NCI-H1048 (cell line): ENCODE results near the gene WDR82.
"Not testable (repeated sequence)": the region's sequence is repeated elsewhere in the genome, so short reads cannot be mapped to it uniquely, and the experiment has no call there.

Experiments used
- DNase-seq: peaks from one replicate; lab custom pipeline; 2025; lab: John Stamatoyannopoulos, UW

The WDR82 gene

DNA sequence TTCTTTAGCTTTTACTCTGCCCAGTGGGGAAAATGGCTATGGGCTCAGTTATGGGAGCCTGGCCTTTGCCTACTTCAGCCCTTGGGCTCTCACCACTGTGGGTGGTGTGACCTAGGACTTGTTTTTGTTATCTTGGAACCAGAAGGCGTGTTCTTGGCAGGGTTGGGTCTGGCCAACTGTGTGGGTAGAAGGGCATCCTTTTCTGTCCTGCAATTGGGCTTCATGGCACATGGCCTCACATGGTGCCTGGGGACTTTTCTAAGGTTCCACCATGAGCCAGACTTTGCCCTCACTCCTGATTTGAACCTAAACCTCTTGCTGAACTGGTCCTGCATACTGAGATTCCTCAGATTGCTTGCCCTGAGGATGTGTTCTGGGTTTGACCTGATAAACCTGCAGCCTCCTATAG is 10.9 kb upstream of the WDR82 start:
- no peak for DNase-seq

- no peak for DNase-seq
Observed at GRCh38 chr3:52288674-52289073, 10.2 kb upstream of the WDR82 start.

DNA sequence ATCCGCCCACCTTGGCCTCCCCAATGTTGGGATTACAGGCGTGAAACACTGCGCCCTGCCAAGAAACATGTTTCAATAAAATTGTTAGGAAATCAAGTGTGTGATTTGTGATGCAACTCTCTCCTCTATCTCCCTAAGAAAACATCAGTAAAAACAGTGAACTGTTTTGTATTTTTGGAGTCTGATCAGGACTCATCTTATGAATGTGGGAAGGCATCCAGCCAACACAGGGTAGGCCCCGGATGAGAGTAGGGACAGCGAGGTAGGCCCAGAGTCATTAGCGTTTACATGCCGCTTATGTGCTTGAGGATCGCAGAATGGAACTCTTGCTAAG is 8.3 kb upstream of the WDR82 start:
- DNase-seq, result no peak

- DNase-seq, result not testable (repeated sequence)
Observed at GRCh38 chr3:52284051-52284450, 5.6 kb upstream of the WDR82 start.

GRCh38 chr3:52283306-52283705 is 4.9 kb upstream of the WDR82 start:
- DNase-seq, result no peak

DNA sequence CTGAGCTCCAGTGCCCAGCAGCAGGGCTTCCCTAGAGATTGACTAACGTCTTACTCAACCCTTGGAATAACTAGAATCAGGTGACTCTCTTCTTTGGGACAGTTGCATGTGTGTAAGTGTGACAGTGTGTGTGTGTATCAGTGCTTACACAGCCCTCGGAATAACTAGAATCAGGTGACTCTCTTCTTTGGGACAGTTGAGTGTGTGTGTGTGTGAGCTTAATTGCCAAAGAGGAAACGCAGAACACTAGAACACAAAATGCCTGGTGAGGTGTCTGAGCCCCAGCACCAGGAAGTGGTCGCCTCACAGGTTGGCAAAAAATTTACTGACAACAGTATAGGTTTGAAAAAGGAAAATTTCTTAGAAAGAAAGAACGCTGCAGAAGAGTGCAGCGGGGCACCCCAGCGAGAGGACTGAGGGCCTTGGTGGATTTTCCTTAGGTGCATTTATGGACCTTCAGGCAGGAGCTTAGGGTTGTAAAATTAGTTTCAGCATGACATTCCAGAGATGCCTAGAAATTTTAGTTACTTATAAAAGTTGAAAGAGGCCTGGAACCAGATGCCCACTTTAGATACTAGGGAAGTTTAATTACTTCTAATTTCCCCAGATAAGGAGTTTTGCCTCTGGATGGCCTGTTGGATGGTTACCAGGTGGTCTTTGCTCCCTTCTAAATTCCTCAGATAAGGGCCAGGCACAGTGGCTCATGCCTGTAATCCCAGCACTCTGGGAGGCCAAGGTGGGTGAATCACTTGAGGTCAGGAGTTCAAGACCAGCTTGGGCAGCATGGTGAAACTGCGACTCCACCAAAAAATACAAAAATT is 3.7 kb upstream of the WDR82 start:
- no peak for DNase-seq

DNA sequence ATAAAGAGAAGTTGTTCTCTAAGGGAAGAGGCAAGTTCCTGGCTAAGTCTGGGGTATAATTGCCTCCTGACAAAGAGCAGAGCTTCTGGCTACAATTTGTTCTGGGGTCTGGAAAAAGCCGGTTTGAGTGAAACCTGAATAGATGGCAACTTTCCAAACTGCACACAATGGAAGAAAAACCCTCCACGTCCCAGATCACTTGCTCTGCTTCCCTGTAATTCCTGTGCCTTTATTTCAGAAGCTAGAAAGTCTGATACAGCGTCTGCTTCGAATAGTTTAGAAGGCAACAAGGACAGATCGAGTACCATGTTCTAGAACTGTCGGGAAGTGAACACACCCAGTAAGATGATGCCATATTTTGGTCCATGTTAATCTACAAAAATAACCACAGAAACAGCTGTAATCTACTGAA is 1.6 kb upstream of the WDR82 start:
- no peak for DNase-seq

GRCh38 chr3:52279596-52279995 is 1.1 kb upstream of the WDR82 start:
- no peak for DNase-seq

GRCh38 chr3:52277972-52278509 is 408 bp downstream of the WDR82 start:
- no peak for DNase-seq

- DNase-seq, result no peak
Observed at GRCh38 chr3:52277071-52277964, 1.1 kb downstream of the WDR82 start.

- not testable (repeated sequence) for DNase-seq
Observed at GRCh38 chr3:52274781-52275180, 3.7 kb downstream of the WDR82 start.

GRCh38 chr3:52272831-52273230 is 5.6 kb downstream of the WDR82 start:
- no peak for DNase-seq

- DNase-seq, result not testable (repeated sequence)
Observed at GRCh38 chr3:52272172-52272571, 6.3 kb downstream of the WDR82 start.

DNA sequence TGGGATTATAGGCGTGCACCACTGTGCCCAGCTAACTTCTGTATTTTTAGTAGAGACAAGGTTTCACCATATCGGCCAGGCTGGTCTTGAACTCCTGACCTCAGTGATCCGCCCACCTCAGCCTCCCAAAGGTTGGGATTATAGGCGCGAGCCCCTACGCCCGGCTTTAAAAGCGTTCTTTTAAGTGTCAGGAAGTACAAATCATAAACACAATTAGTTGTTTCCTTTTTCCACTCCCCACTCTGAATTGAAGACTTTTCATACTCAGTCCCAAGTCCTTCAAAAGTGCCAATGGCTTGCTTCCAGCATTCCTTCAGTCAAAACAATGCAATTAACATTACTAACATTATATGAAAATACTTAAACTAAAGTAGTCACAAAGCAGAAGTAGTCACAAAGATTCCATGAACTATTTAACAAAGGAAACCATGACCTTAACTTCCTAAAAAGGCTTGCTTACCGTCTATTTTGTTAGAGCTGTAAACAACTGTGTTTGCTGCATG is 8.1 kb downstream of the WDR82 start:
- DNase-seq, result no peak

- no peak for DNase-seq
Observed at GRCh38 chr3:52269776-52270175, 8.7 kb downstream of the WDR82 start.

- DNase-seq, result no peak
Observed at GRCh38 chr3:52268036-52268435, 10.4 kb downstream of the WDR82 start.

GRCh38 chr3:52265387-52265786 is 13.1 kb downstream of the WDR82 start:
- peak; percentile 13 for DNase-seq

DNA sequence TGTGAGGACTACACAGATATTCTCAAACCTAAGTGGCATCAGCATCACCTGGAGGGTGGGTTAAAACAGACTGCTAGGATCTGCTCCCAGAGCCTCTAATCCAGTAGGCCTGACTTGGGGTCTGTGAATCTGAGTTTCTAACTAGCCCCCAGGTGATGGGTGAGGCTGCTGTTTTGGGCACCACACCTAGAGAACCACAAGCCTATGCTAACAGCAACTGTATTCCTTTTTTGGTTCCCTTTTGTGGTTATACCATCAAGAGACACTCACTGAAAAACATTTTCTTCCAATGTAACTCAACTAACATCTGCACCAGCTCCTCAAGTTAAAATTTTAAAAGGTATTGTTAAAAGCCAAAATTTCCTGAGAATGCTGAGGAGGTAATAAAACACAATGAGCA is 16.0 kb downstream of the WDR82 start:
- DNase-seq, result no peak

- no peak for DNase-seq
Observed at GRCh38 chr3:52259448-52259847, 19.0 kb downstream of the WDR82 start.

- DNase-seq, result no peak
Observed at GRCh38 chr3:52259035-52259434, 19.4 kb downstream of the WDR82 start.

DNA sequence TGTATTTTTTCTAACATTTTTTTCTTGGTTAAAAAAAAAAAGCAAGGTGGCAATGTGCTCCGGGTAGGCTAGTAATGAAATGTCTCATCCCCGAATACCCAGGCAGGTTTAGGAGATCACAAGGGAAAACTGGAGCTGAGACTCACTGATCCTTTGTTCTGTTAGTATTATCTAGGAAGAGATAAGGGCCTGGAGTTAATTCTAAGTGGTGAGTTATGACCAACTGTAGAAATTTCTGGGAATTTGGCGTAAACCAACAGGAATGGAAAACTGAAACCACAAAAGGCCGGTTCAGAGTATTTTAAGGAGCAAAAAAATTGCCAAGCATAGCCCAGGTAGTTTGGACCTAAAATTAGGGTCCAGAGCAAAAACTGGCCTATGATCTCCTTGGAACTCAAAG is 20.5 kb downstream of the WDR82 start:
- no peak for DNase-seq

GRCh38 chr3:52256622-52257021 is 21.8 kb downstream of the WDR82 start:
- no peak for DNase-seq

DNA sequence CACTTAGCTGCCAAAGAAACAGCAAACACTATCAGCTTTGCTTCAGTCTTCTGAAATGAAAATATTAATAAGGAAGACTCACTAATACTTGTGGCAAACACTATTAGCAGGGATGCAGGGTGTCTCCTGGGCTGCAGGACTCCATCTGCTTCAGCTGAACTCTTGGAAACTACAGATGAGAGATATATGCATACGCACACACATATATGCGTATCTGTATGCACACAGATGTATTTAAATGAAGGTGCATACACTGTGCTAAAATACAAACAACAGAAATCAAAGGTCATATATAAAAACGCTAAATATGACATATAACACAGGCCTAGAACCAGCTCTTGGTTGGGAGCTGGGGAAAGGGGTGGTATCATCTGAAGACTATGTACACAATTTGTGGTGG is 22.3 kb downstream of the WDR82 start:
- no peak for DNase-seq
